ENCODE measurements around the gene ZC3H12A. TPM values are rescaled to one million over a fixed set of nuclear protein-coding genes. Genes with fewer than 3 reads are reported as not detected.
A peak's percentile ranks its signal among the peaks of the same experiment; 100 is the strongest.

Gene ZC3H12A
- total RNA-seq, 4 donors from 2014 or later: 36.0 to 42.9 (median 39.0) TPM

DNA sequence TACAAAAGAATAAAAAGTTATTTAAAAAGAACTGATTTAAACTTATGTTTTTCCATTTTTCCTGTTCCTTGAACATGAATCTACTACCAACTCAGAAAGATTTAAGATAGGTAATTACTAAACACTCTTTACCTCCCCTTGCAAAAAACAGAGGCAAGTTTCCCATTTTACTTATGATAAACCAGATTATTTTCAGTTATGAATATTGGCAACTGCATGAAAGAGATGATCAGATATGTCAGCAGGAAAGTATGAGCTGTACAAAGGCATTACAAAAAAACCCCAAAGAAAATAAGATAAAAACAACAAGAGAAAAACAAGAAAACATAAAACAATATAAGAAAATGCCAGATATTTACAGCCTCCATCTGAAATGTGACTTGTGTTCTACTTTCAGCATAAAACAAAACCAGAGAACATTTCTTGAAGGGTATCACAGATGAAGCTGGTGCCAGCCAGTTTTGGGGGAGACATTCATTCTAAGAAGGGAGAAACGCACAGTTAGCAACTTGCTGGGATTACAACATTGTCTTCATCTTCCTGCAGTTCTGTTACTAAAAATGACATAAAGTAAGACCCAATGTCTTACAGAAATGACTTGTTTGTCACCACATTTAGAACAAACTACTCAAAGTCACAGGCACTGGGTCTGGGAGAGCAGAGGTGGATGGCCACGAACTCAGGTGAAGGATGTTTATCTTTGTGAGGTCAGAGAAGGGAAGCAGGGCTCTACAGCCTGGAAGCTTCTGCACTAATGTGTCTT is 19.1 kb downstream of the ZC3H12A start:
- H3K4me3 ChIP-seq (ENCODE audit: low read depth, poor library complexity, severe bottlenecking): no peak overlapping the region
- intact Hi-C loops (cut with DNase I; ENCODE audit: low total_unique reads): no loop called here
- TF ChIP-seq, protein P1, sequence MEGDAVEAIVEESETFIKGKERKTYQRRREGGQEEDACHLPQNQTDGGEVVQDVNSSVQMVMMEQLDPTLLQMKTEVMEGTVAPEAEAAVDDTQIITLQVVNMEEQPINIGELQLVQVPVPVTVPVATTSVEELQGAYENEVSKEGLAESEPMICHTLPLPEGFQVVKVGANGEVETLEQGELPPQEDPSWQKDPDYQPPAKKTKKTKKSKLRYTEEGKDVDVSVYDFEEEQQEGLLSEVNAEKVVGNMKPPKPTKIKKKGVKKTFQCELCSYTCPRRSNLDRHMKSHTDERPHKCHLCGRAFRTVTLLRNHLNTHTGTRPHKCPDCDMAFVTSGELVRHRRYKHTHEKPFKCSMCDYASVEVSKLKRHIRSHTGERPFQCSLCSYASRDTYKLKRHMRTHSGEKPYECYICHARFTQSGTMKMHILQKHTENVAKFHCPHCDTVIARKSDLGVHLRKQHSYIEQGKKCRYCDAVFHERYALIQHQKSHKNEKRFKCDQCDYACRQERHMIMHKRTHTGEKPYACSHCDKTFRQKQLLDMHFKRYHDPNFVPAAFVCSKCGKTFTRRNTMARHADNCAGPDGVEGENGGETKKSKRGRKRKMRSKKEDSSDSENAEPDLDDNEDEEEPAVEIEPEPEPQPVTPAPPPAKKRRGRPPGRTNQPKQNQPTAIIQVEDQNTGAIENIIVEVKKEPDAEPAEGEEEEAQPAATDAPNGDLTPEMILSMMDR (IDR thresholded peaks at IDR 0.05): no peak
- TF ChIP-seq POLR2A (IDR thresholded peaks at IDR 0.05): no peak
- DNase-seq (ENCODE audit: low spot score in 2 of 2): peak in 1 of 2 donors; percentile 23
- 78 to 89% methylated on average over 2 of the region's 2 CpGs for WGBS, 2 donors

DNA sequence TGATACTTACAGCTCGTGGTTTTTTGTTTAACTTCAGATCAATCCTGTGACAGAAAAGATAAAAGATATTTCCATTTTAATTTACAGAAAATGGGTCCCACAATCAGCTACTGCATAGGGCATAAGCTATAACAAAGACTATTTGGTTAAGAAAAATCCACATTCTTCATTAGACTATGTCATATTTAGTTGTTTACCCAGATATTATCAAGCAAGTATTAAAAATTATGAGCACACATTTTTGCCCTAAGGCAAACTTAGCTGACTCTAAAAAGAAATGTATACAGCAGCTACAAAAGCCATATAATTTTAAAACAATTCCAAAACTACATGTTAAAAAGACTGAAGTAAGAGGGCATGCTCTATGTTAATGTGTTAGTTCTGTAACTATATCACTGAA is 21.5 kb downstream of the ZC3H12A start:
- TF ChIP-seq, protein P1 (IDR thresholded peaks at IDR 0.05): no peak
- TF ChIP-seq POLR2A (IDR thresholded peaks at IDR 0.05): no peak
- intact Hi-C loops (cut with DNase I; ENCODE audit: low total_unique reads): no loop called here
- H3K4me3 ChIP-seq (ENCODE audit: low read depth, poor library complexity, severe bottlenecking): no peak overlapping the region
- DNase-seq (ENCODE audit: low spot score in 2 of 2): no peak
- WGBS, 2 donors: 79 to 88% methylated on average over 1 of the region's 1 CpG

DNA sequence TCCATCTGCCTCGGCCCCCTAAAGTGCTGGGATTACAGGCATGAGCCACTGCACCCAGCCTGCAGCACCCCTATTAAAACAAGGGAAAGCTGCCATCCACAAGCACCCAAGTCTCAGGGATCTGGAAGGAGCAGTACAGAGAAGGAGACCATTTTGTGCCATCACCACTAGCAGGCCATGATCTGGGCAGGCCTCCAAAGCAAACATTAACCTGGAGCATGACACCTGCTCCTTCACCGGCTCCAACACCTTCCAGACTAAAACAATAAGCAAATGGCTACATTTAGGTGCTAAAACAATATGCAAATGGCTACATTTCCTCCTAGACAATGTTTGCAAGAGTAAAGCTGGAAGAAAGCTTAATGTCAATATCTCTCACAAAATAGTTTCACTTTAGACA is 23.5 kb downstream of the ZC3H12A start:
- 79 to 89% methylated on average over 2 of the region's 2 CpGs for WGBS, 2 donors
- no peak for TF ChIP-seq POLR2A (IDR thresholded peaks at IDR 0.05)
- TF ChIP-seq, protein P1 (IDR thresholded peaks at IDR 0.05): no peak
- H3K4me3 ChIP-seq (ENCODE audit: low read depth, poor library complexity, severe bottlenecking): no peak overlapping the region
- peak in 1 of 2 donors; percentile 13 for DNase-seq (ENCODE audit: low spot score in 2 of 2)
- intact Hi-C loops (cut with DNase I; ENCODE audit: low total_unique reads): no loop called here

DNA sequence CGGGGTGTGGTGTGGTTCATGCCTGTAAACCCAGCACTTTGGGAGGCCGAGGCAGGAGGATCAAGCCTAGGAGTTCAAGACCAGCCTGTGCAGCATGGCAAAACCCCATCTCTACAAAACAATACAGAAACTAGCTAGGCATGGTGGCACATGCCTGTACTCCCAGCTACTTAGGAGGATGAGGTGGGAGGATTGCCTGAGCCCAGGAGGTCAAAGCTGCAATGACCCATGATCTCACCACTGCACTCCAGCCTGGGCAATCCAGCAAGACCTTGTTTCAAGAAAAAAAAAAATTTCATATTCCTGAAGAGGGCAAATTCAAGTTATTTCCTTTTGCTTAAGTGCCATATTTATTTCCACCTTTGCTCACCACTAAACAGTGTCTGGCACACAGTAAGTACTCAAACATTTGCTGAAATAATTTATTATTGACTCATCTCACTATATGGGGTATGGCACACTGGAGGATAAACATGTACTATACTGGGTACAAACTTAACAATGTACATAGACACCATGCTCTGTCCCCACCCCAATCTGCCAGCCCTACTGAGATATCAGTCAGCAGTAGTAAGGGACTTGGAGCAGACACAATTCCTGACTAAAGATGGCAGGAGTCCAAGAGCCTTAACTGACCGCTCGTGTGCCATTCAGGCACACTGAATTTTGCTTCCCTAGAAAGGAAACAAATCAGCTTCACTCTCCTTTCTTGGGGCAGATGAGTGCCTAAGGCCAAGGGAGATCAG is 24.7 kb downstream of the ZC3H12A start:
- TF ChIP-seq, protein P1 (IDR thresholded peaks at IDR 0.05): no peak
- TF ChIP-seq POLR2A (IDR thresholded peaks at IDR 0.05): no peak
- no peak overlapping the region for H3K4me3 ChIP-seq (ENCODE audit: low read depth, poor library complexity, severe bottlenecking)
- intact Hi-C loops (cut with DNase I; ENCODE audit: low total_unique reads): no loop called here
- 66 to 68% methylated on average over 4 of the region's 4 CpGs for WGBS, 2 donors
- peak in 1 of 2 donors; percentile 8 for DNase-seq (ENCODE audit: low spot score in 2 of 2)

DNA sequence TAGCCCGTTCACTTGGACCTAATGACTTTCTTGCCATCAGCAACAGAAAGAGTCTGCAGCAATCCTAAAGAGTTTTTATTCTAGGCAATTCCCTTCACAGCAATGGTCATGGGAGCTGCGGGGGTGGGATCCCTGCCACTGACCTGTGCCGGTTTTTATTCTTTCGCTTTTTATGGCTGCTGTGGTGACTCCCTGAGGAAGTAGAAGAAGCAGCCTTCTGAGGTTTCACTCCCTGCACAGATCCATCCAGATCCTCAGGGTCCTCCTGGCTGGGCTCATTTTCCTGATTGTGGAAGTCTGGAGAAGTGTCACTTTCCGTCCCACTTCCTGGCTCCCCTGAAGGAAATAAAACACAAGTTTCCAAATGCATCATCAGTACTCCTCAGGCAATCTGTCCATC is 27.3 kb downstream of the ZC3H12A start:
- TF ChIP-seq, protein P1 (IDR thresholded peaks at IDR 0.05): no peak
- no peak for TF ChIP-seq POLR2A (IDR thresholded peaks at IDR 0.05)
- no peak overlapping the region for H3K4me3 ChIP-seq (ENCODE audit: low read depth, poor library complexity, severe bottlenecking)
- DNase-seq (ENCODE audit: low spot score in 2 of 2): peak in 1 of 2 donors; percentile 76
- intact Hi-C loops (cut with DNase I; ENCODE audit: low total_unique reads): no loop called here
- 81 to 91% methylated on average over 5 of the region's 5 CpGs for whole genome bisulfite sequencing, 2 donors

Measured in lower leg skin (tissue), 4 donors.